Caco-2 (cell line): Measurements from ENCODE around the gene C13orf42. TPM values are rescaled to one million over a fixed set of nuclear protein-coding genes. Genes with fewer than 3 reads are reported as not detected.

Source experiments
- BruUV-seq: library from RNA; stranded (reverse); fragments of 400-500 nt; replicated peaks from 2 replicates; lab custom pipeline; 2021; lab: Mats Ljungman, UMichigan
- CTCF ChIA-PET: fragments of 300-600 bp; sonication (Branson Sonifier 250); formaldehyde crosslinking; loops from one replicate; lab custom pipeline; 2022; ENCODE audit warnings: antibody characterized with exemption; lab: Charles Lee
- POLR2A ChIA-PET: fragments of 300-600 bp; sonication (Branson Sonifier 250); formaldehyde crosslinking; loops from one replicate; lab custom pipeline; 2022; ENCODE audit warnings: antibody characterized with exemption; lab: Charles Lee
- DNase-seq, 2 experiments: peaks; one replicate each; pipeline versions ENCODE4 v3.0.0 to v3.0.0-alpha.2; 2020 to 2022
- H3K27me3 ChIP-seq: replicated peaks from 2 replicates; pipeline ENCODE4 v1.6.0; 2011; ENCODE audit warnings: low read length; ENCODE audit not compliant: control insufficient read depth, insufficient read depth
- H3K36me3 ChIP-seq: 2 replicates; pipeline ENCODE4 v1.5.1; 2011; ENCODE audit warnings: low read length; ENCODE audit not compliant: control insufficient read depth, insufficient read depth
- H3K4me1 ChIP-seq: fragments of 250-450 bp; sonication (Bioruptor Pico); 2 replicates; pipeline ENCODE4 v1.5.1; 2020; ENCODE audit warnings: mild to moderate bottlenecking
- H3K4me3 ChIP-seq: 2 replicates; pipeline ENCODE4 v1.5.1; 2011; ENCODE audit warnings: low read depth, mild to moderate bottlenecking, control low read depth, low read length
- H3K9me3 ChIP-seq: fragments of 250-450 bp; sonication (Bioruptor Pico); 2 replicates; pipeline ENCODE4 v1.5.1; 2020; ENCODE audit warnings: mild to moderate bottlenecking, moderate library complexity
- H3K27ac Mint-ChIP-seq: one replicate; pipeline ENCODE4 v1.8.0; 2022; ENCODE audit warnings: mixed read lengths; ENCODE audit not compliant: unreplicated experiment
- H3K27me3 Mint-ChIP-seq: one replicate; pipeline ENCODE4 v1.8.0; 2022; ENCODE audit warnings: mixed read lengths; ENCODE audit not compliant: insufficient read depth, unreplicated experiment
- H3K36me3 Mint-ChIP-seq: one replicate; pipeline ENCODE4 v1.8.0; 2022; ENCODE audit warnings: mild to moderate bottlenecking, mixed read lengths; ENCODE audit not compliant: insufficient read depth, unreplicated experiment
- H3K4me1 Mint-ChIP-seq: one replicate; pipeline ENCODE4 v1.8.0; 2022; ENCODE audit warnings: low read depth, mixed read lengths; ENCODE audit not compliant: unreplicated experiment
- H3K4me3 Mint-ChIP-seq: one replicate; pipeline ENCODE4 v1.8.0; 2022; ENCODE audit warnings: mild to moderate bottlenecking, moderate library complexity, mixed read lengths; ENCODE audit not compliant: unreplicated experiment
- H3K9me3 Mint-ChIP-seq: one replicate; pipeline ENCODE4 v1.8.0; 2022; ENCODE audit warnings: mixed read lengths; ENCODE audit not compliant: unreplicated experiment
- CTCF ChIP-seq, 2 experiments: fragments of 200-600 bp in 1 of 2; IDR thresholded peaks; 1 replicate in 1 of 2; 2 replicates in 1 of 2; pipeline versions ENCODE4 v1.5.1 to v1.8.0; 2011 to 2022; ENCODE audit warnings: antibody characterized with exemption in 1 of 2, control low read depth in 1 of 2, inconsistent platforms in 1 of 2, low read depth in 1 of 2, low read length in 1 of 2, mild to moderate bottlenecking in 1 of 2, moderate library complexity in 1 of 2; ENCODE audit not compliant: insufficient read depth in 1 of 2, severe bottlenecking in 1 of 2, unreplicated experiment in 1 of 2
- intact Hi-C: fragments of 100-400 bp; cut with micrococcal nuclease; formaldehyde crosslinking; loops from one replicate; pipeline ENCODE4 v1.10.0; 2022; ENCODE audit not compliant: unreplicated experiment
- total RNA-seq: library from RNA; stranded (reverse); gene quantifications from 2 replicates; pipeline ENCODE4 v1.2.3, GENCODE V29; 2022

The C13orf42 gene
- total RNA-seq, 1 experiment from 2014 or later, result not detected

GRCh38 chr13:51136276-51136980, 25.4 kb upstream of the C13orf42 start:
- Mint-ChIP-seq H3K27ac (no peak overlapping the region), H3K4me3 (no peak overlapping the region), H3K27me3 (no peaks in the 10 kb centered on the region), H3K36me3 (no peaks in the 10 kb centered on the region), H3K9me3 (peaks cover 7% of the 10 kb centered on the region), H3K4me1 (no peaks in the 10 kb centered on the region)
- Histone ChIP-seq H3K4me1 (no peaks in the 10 kb centered on the region), H3K4me3 (no peak overlapping the region), H3K36me3 (no peaks in the 10 kb centered on the region), H3K27me3 (no peaks in the 10 kb centered on the region), H3K9me3 (no peaks in the 10 kb centered on the region)
- no peak for TF ChIP-seq CTCF (IDR thresholded peaks at IDR 0.05; ENCODE audit: insufficient read depth in 1 of 2, low read depth in 1 of 2, low read length in 1 of 2, severe bottlenecking in 1 of 2, unreplicated experiment in 1 of 2)
- DNase-seq, result no peak
- BruUV-seq, result no TSS peak
- CTCF ChIA-PET, result no interaction called here
- POLR2A ChIA-PET, result no interaction called here
- intact Hi-C loops, result no loop called here

DNA sequence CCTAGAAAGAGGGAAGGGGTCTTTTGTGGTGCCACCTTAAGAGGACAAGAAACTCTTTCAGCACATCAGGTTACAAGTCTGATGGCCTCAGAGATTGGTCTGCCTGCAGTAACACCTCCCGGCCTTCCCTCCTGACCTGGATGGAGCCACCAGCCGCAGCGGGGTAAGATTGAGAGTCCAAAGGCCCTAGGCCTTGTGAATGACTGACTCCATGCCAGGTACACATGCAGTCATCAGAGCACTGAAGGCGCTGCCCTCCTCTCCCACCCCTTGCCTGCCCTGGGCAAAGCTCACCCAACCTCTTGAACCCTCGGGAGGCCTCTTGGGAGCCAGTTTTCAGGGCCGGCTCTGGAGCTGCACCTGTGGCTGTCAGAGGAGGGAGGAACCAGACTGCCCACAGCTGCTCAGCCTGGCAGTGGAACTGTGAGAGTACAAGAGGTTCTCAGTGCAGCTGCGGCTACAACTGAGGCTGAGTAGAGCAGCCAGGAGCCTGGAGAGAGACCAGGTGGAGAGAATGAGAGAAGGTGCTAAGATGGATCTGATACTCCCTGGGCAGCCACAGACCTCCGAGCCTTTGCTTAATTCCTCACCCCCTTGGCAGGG, 23.8 kb upstream of the C13orf42 start:
- intact Hi-C loops, result no loop called here
- no peak for DNase-seq
- H3K27ac Mint-ChIP-seq, result no peak overlapping the region
- POLR2A ChIA-PET, result no interaction called here
- Histone ChIP-seq H3K4me3 (no peak overlapping the region), H3K9me3 (0 out of 2 replicates have a peak, but pooled peaks cover 3% of the 10 kb centered on the region), H3K36me3 (no peaks in the 10 kb centered on the region), H3K27me3 (no peaks in the 10 kb centered on the region), H3K4me1 (no peaks in the 10 kb centered on the region)
- peaks cover 13% of the 10 kb centered on the region for H3K9me3 Mint-ChIP-seq
- no TSS peak for BruUV-seq
- no peak overlapping the region for H3K4me3 Mint-ChIP-seq
- CTCF ChIA-PET, result no interaction called here
- H3K27me3 Mint-ChIP-seq, result no peaks in the 10 kb centered on the region
- no peaks in the 10 kb centered on the region for H3K4me1 Mint-ChIP-seq
- no peaks in the 10 kb centered on the region for H3K36me3 Mint-ChIP-seq
- no peak for TF ChIP-seq CTCF (IDR thresholded peaks at IDR 0.05; ENCODE audit: insufficient read depth in 1 of 2, low read depth in 1 of 2, low read length in 1 of 2, severe bottlenecking in 1 of 2, unreplicated experiment in 1 of 2)

GRCh38 chr13:51130348-51130747, 19.3 kb upstream of the C13orf42 start:
- ChIA-PET POLR2A (no interaction called here), CTCF (no interaction called here)
- no peak overlapping the region for H3K4me3 Mint-ChIP-seq
- no TSS peak for BruUV-seq
- no peak for TF ChIP-seq CTCF (IDR thresholded peaks at IDR 0.05; ENCODE audit: insufficient read depth in 1 of 2, low read depth in 1 of 2, low read length in 1 of 2, severe bottlenecking in 1 of 2, unreplicated experiment in 1 of 2)
- 0 out of 2 replicates have a peak, but pooled peaks cover 3% of the 10 kb centered on the region for H3K9me3 ChIP-seq
- no peak overlapping the region for H3K27ac Mint-ChIP-seq
- H3K4me3 ChIP-seq, result no peak overlapping the region
- intact Hi-C loops, result no loop called here
- peaks cover 4% of the 10 kb centered on the region for H3K4me1 ChIP-seq
- H3K36me3 ChIP-seq, result no peaks in the 10 kb centered on the region
- H3K27me3 ChIP-seq, result no peaks in the 10 kb centered on the region
- peaks cover 26% of the 10 kb centered on the region for H3K9me3 Mint-ChIP-seq
- H3K4me1 Mint-ChIP-seq, result peaks cover 7% of the 10 kb centered on the region
- no peaks in the 10 kb centered on the region for H3K36me3 Mint-ChIP-seq
- DNase-seq, result no peak
- H3K27me3 Mint-ChIP-seq, result no peaks in the 10 kb centered on the region
